Lower leg skin (tissue), 3 donors: Measurements from ENCODE around the gene AKR1C4.

ENCODE experiments used
- POLR2A ChIP-seq, 2 donors: fragments of 450-650 bp; IDR thresholded peaks; one replicate each; pipeline ENCODE4 v1.6.1; 2016 to 2017; ENCODE audit warnings: antibody characterized with exemption in 2 of 2, mild to moderate bottlenecking in 1 of 2, moderate library complexity in 1 of 2
- TF ChIP-seq, protein P1 (sequence below), 3 donors: fragments of 450-650 bp; IDR thresholded peaks; one replicate each; pipeline ENCODE4 v1.5.1; 2016; ENCODE audit warnings: antibody characterized with exemption in 3 of 3, mild to moderate bottlenecking in 3 of 3, moderate library complexity in 2 of 3

DNA sequence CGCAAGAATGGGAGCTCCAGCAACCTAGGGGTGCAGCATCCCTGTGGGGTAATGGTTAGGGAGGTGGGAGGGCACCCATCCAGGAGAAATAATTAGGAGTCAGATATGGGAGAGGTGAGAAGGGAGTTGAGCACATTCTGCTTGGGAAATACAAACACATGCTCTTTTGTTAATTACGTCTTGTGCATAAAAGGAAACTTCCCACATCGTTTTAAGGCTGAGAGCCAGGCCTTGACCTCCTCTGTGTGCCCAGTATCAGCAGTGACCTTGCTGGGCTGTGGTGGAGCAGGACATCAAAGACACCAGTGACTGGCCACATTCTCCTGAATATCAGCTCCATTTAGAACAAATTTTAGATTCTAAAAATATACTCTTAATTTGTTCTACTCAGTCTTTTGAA lies 22.6 kb downstream of the AKR1C4 start:
- TF ChIP-seq, protein P1, sequence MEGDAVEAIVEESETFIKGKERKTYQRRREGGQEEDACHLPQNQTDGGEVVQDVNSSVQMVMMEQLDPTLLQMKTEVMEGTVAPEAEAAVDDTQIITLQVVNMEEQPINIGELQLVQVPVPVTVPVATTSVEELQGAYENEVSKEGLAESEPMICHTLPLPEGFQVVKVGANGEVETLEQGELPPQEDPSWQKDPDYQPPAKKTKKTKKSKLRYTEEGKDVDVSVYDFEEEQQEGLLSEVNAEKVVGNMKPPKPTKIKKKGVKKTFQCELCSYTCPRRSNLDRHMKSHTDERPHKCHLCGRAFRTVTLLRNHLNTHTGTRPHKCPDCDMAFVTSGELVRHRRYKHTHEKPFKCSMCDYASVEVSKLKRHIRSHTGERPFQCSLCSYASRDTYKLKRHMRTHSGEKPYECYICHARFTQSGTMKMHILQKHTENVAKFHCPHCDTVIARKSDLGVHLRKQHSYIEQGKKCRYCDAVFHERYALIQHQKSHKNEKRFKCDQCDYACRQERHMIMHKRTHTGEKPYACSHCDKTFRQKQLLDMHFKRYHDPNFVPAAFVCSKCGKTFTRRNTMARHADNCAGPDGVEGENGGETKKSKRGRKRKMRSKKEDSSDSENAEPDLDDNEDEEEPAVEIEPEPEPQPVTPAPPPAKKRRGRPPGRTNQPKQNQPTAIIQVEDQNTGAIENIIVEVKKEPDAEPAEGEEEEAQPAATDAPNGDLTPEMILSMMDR (IDR thresholded peaks at IDR 0.05) = no peak
- no peak for TF ChIP-seq POLR2A (IDR thresholded peaks at IDR 0.05)
